GM10847 (cell line): ENCODE data around the gene EXT2.

ENCODE experiments used
- POLR2A ChIP-seq: IDR thresholded peaks from 2 replicates; pipeline ENCODE4 v1.6.1; 2011; ENCODE audit not compliant: insufficient read length; ENCODE audit errors: extremely low read depth

Gene EXT2

DNA sequence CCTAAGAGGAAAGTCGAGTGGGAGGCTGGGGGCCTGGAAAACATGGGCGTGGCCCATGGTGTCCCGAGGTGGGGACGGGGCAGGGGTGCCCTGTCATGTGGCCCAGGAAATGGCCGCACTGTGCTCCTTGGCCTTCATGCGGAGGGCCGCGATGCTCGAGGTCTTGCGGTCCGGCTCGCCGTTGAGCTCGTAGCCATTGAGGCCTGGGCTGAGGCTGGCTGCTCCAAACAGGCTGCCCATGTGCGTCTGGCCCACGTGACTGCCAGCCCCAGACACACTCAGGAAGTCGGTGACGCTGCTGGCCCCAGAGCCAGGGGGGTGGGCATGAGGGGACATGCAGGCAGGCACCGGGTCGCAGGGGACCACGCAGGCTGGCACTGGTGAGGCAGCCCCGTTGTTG, 169.3 kb downstream of the EXT2 start:
- TF ChIP-seq POLR2A: no peak

DNA sequence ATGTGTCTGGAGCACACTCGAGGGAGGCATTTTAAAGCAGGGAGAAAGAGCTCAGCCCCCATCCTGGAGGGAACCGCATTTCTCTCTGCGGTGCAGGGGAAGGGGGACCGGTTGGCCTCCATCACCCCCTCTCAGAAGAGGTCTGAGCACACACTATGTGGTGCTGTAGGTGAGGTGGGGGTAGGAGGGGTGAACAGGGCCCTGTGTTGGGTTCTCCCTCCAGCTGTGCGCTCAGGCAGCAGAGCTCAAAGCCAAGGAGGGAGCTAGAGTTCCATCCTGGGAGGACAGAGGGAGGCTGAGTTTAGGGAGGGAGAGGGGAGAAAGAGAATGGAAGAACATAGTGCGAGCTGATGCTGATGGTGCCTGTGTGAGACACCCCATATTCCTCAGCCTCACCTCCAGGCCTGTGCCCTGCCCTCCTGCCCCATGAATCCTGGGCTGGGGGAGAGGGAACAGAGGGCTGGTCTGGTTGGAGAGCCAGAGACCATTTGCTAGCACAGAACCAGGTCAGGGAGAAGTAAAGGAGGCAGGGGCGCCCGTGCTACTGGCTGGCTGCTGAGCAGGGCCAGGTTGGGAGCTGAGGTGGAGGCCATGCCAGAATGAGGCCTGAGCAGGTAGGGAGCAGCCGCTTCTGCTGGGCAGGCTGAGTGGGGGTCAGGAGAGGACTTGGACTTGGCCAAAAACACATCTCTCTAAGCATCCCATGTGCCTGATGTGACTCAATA, 170.7 kb downstream of the EXT2 start:
- TF ChIP-seq POLR2A: no peak

DNA sequence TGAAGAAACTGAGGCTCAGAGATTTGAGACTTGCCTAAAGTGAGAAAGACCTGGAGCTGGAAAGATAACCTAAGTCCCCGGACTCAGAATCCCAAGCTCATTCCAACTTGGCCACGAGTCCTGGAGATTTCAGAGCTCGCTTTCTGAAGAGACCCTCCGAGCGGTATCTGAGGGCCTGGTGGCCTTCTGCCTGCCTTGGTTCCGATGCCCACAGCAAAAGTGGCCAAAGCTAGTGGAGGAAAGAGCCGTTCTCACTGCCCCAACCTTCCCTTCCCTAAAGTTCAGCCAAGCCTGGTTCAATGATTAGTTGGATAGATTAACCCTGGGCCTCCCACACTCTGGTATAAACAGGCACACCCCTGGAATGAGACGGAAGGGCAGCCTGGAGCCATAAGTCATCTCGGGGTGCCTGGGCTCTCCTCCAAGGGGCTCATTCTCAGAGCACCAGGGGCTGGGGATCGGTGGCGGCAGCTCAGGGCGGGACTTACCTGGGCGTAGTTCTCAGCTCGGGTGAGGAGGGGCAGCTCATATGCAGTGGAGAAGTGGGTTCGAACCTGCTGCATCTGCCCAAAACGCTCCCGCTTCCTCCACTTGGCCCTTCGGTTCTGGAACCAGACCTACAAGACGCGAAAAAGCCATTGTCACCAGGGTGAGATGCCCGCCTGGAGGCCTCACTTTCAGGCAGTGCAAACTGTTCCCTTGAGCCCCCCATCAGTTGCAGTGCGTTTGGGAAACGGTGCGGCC, 171.7 kb downstream of the EXT2 start:
- TF ChIP-seq POLR2A: no peak

DNA sequence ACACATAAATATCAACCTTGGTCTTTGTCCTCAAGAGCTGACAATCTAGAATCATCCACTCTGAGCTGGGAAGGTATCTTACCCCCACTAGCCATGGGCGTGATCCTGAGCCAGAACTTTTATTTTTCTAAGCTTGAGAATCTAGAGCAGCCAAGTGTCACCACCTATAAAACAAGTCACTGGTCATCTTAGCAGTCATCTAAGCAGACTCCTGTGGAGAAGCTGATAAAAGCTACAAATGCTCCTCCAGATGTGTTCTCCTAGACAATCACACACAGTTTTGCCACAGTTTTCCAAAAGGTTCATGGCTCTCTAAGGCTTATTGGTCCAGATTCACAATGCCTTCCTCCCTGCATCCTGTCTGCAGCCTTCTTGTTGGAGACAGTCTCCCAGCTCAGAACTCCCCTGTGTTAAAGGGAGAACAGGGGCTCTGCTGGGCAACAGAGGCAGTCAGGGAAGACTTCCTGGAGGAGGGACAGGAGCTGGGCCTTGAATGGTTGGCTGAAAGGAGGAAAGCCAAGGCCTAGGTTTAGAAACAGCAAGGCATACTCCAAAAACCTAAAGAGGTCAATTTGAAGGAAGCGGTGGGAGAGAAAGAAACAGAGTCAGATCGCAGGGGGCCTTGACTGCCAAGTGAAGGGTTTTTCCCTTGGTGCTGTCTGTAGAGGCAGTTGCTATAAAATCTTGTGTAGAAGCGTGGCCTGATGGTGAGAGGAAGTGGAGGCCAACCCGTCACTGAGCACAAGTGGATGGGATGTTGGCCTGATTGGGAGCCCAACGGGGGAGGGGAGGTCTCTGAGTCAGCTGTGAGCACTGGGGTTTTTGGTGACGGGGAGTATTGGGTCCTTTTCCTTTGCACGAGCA, 172.5 kb downstream of the EXT2 start:
- no peak for TF ChIP-seq POLR2A

DNA sequence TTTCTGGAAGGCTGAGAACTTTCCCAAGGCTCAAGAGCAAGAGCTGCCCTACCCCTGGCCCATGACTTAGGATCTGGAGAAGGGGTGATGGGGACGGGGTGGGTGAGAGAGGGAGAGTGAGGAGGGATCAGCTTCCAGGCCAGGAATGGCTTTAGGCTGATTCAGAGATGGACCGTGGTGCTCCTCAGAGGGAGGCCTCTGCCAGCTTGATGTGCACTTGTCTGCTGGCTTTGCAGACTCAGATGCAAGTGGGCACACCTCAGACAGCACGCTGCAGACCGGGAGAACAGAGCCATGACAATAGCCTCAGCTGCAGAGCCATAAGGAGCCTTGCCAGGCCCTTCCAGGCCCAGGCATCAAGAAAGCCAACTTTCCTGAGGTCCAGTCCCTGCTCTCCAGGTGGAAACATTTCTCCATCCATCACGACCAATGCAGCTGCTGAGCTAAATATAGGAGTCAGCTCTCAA, 173.2 kb downstream of the EXT2 start:
- no peak for TF ChIP-seq POLR2A

DNA sequence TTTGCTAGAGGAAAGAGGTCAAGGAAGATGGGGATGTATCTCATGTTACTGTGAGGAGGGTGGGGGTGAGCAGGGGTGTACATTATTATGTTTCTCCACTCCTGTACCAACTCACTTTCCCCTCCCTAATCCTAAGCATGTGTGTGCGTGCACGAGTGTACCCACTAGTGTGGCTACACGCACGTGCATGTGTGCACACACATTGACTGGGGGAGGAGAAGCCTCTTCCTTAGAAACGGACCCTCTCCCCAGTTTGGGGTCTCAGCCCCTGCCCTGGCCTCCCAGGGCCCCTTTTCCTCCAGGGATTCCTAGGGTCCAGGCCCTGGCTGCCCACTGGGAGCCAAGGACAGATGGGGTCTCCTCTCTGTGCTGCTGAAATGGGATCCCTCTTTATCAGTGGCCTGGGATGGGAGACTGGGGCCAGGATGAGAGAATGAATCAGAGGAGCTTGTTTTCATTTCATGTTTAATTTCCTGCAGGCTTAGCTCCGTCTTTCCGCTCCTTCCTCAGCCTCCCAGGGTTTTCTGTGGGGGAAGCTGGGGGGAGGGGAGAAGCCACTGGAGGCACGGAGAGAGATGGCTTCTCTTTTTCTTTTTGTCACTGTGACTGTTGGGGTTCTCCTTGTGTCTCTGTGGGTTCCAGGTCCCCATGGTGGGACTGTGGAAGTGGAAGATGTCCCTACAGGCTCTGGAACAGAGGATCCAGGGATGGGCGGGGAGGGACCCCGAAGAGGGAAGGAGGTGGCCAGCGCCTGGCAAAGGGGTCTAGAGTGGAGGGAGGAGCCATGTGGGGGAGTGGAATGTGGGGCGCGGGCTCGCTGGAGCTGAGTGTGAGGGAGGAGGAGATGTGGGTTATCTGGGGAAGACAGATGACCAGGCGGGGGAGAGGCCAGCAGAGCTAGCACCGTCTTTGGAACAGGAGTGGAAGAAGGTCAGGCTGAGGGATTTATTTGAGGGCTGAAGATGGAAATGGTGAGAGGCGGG, 174.2 kb downstream of the EXT2 start:
- TF ChIP-seq POLR2A: no peak

DNA sequence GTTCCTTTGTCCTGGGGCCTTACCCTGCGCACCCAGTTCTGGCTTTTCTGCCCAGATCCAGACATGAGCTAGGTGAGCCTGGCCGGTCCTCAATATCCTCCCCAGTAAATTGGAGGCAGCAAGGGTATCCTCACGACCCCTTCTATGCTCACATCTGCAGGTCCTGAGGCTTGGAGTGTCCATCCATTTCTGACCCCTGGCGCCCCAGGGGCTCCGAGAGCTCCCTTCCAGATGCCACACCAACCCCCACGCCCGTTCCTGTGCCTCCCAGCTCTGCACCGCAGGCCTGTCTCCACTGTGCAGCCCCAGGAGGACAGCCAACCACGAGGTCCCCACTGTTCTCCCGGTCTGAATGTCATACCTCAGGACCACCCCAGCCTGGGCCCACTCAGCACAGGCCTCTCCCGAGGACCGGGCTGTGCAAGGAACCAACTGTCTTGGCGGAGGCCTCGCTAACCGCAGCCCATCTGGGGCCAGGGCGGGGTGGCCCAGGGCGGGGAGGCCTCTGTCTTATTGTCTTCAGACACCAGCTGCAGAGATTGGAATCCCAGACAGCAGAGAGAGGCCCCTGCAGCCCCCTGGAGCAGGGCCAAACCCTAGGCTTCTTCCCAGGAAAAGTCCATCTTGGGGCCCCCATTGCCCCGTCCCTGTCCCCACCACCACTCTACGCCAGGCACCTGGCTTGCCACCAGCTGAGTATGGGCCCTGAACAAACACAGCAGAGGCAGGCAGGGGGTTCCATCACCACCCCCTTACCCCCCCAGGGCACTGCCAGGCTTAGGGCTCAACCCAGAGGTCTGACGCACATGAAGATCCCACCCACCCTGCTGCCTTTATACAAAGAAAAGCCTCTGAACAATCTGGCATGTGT, 175.2 kb downstream of the EXT2 start:
- TF ChIP-seq POLR2A: no peak

DNA sequence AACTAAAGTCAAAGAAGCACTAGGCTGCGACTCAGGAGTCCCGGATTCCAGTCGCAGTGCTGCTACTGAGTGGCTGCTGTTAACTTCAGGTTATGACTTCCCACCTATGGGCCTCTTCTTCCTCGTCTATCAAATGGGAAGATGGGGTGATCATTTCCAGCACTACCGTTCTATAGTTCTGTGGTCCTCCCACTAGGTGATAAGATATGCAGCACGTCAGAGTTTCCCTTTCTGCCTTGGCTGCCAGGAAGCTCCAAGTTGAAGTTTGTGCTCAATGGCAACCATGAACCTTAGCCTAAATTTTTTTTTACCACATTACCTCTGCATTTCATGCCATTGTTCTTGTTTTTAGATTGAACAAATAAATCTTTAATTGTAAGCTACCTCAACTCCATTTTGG, 175.8 kb downstream of the EXT2 start:
- TF ChIP-seq POLR2A: no peak

DNA sequence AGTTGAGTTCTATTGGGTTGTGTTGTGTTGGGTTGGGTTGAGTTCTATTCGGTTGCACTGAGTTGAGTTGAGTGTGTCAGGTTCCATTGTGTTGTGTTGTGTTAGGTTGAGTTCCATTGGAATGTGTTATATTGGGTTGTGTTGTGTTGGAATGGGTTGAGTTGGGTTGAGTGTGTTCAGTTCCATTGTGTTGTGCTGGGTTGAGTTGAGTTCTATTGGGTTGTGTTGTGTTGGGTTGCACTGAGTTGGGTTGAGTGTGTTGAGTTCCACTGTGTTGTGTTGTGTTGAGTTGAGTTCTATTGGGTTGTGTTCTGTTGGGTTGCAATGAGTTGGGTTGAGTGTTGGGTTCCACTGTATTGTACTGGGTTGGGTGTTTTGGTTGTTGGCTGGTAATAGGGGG, 178.9 kb downstream of the EXT2 start:
- TF ChIP-seq POLR2A: no peak

DNA sequence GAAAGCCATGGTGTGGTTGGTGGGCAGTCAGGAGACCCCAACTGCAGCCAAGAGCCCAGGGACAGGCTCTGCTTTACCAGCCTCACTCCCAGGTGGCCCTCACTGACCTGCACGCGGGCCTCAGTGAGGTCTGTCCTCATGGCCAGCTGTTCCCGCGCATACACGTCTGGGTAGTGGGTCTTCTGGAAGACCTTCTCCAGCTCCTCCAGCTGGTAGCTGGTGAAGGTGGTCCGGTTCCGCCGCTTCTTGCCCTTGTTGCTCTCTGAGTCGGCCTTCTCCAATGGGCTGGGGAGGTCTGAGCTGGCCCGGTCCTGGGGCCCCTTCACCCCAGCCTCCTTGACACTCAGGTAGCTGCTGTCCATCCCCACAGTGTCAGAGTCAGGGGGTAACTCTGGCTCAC, 179.8 kb downstream of the EXT2 start:
- TF ChIP-seq POLR2A: no peak

DNA sequence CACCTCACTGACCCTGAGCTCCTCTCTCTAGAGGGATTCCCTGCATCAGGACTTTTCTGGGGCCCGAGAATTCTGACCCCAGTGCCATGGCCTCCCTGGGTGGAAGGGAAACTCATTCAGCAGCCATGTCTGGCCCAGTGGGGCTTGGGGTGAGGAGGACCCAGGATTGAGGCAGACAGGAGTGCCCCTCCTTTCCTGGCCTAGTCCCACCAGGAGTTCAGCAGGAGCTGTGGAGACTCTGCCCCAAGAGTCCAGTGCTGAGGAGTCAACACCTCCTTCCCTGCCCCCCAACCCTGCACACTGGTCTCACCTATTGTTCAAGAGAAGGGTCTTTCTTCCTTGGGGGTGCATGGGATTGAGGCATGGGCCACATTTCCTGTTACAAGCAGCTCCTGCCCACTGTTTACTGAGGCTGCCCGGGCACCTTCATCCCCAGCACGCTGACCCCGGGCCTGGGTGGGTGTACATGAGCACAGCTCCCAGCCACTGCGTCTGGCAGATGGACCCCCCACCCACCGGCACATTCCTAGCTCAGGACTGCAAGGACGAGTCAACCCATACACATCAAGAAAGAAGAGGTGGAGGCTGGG, 180.6 kb downstream of the EXT2 start:
- TF ChIP-seq POLR2A: no peak

DNA sequence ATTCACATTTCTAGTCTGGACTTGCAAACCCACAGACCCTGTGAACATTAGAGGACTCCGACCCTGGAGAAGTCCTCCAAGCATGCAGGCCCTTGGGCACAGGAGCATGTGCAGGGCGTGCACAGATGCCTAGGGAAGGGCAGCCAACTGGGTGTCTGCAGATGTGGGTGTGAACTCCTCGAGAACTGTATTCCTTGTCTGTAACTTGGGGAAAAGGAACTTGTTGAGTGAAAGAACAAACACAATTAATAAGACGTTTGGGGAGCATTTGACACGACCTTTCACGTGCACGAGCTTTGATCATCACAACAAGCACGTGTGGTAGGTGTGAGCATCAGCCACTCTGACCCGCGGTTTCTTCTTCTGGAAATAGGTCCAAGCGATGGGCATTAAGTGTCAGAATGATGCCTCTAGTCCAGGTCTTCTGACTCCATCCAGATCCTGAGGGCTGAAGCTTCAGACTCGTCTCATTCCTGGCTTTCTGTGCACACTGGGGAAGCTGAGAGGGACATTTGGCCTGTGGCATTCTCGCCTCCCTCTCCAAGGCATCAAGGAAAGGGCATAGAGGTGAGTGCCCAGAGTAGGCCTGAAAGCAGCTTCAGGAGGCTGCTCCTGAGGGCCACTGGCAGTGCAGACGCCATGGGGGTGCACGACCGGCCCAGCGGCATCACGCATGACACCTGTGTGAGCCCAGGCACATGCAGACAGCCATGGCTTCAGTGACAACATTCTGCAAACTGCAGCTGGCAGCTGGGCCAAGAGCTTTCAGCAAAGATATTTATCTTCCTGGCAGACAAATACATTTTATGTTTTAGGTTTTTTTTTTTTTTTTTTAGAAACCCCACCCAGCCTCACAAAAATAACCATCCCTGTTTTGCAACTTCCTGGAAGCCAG, 182.0 kb downstream of the EXT2 start:
- no peak for TF ChIP-seq POLR2A
